T-helper 1 cell (primary cell): ENCODE data around the gene CROT.
A peak's percentile ranks its signal among the peaks of the same experiment; 100 is the strongest.

ENCODE experiments used
- DNase-seq, 5 donors: peaks; one replicate each; pipeline ENCODE4 v3.0.0-alpha.2; 2012 to 2020

The CROT gene

DNA sequence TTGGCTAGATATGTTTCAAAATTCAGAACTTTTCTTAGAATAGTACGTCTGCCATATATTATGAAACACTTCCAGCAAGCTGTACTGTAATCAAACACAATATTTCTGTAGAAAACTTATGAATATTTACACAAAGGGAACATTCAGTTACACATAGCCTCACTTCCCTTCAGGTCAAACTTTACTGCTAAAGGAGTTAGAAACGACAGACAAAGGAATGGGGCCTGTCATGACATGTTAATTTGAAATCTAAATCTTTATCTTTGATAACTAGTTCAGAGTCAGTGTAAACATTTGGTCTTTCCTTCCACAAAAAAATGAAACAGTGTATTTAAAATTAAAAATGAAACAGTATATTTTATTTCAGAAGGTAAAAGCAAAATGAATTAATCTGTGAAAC lies 1.0 kb upstream of the CROT start:
- DNase-seq: peak in 1 of 5 donors; percentile 3

DNA sequence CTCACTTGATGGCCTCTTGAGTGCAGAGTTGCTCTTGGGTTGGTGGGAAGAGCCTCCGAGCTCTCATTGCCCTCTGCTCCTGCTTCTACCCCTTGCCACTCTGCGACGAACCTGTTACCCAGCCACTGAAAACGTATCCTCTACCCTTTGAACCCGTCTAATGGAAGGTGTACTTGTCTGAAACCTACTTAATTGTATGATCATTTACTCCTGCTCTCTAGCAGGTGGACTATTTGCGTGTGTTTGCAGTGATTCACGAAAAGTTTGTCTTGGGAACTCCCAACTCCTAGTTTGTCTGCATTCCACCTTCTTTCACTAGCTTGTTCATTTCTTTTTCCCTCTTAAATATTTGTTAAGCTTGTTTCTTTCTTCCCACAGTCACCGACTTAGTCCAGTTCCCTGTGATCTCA lies 503 bp downstream of the CROT start:
- DNase-seq: no peak

DNA sequence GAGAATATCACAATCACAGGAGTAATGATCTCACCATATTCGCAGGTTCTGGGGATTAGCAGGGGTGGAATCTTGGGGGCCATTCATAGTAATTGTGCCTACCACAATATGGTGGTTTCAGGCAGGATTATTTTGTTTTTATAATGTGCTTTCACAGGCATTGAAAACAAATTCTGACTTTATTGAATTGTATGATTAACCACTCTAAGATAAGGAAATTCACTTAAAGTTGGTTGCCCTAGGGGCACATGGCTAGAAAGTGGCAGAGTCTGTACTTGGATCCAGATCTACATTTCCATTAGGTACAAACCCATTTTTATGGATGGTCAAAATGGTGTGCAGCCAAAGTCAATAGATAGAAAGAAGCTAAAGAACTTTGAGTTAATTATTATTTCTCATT lies 1.7 kb downstream of the CROT start:
- DNase-seq: no peak

GRCh38 chr7:87347664-87348063 lies 2.2 kb downstream of the CROT start:
- no peak for DNase-seq

- no peak for DNase-seq
These were observed 9.3 kb downstream of the CROT start for GRCh38 chr7:87354749-87355148.

DNA sequence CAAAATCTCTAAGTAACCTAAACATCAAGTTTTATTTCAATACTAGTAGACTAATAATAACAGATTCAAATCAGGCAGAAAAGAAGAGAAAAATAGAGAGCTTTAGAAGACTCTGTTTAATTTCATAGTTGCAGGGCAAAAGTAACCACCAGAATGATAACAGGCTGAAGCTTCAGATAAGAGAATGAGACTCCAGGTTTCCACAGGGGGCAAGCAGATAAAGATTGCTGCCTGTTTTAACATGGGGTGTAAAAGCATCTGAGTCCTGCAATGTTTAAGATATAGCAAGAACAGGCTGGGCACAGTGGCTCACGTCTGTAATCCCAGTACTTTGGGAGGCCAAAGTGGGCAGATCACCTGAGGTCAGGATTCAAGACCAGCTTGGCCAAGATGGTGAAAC lies 11.0 kb downstream of the CROT start:
- DNase-seq: no peak

DNA sequence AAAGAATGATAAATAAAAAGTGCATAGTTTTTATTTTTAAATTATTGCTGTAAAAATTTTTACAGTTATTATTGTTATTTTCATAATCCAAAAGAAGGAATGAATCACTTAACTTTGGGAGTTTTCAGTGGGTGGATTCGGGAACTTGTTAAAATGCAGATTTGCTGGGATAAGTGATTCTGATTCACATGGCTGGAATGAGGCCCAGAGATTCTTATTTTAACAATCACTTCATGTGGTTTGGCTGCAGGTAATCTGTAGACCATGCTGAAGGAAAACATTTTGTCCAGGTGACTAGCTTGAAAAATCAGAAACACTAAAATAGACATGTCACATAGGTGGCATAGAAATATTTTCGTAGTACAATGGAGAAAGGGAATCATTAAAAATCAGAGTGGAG lies 13.9 kb downstream of the CROT start:
- DNase-seq: no peak

DNA sequence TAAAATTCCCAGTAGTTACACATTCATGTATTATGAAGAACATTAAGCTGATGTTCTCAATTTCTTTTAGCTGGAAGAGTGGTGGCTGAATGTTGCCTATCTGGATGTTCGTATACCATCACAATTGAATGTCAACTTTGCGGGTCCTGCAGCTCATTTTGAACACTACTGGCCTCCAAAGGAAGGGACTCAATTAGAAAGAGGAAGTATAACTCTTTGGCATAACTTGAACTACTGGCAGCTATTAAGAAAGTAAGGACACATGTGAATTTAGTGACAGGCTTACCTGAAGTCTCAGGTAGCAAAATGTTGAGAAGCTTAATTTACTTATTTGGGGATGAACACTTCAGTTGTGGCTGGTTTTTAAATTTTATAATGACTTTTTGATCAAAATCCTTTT lies 15.9 kb downstream of the CROT start:
- DNase-seq: no peak

GRCh38 chr7:87363342-87363741 lies 17.9 kb downstream of the CROT start:
- no peak for DNase-seq

GRCh38 chr7:87364246-87364645 lies 18.8 kb downstream of the CROT start:
- no peak for DNase-seq

GRCh38 chr7:87369216-87369615 lies 23.8 kb downstream of the CROT start:
- DNase-seq: peak in 4 of 5 donors; percentile 3 to 78 (median 16)

DNA sequence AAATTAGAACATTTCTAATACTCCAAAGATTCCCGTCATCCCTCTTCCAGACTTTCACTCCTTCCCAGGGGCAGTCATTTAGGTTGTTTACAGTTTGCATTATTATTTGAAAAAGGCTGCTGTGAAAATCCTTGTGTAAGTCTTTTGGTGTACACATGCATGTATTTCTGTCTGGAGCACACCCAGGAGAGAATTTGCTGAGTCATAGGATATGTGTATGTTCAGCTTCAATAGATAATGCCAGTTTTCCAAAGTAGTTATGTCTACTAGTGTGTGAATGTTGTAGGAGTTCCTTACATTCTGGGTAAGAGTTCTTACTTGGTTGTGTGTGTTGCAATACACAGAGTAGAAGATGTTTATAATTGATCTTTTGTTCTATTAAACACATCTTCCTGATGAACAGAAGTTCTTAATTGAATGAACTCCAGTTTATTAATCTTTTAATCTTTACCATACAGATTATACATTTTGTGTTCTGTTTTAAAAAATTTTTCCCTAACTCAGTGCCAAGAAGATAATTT lies 25.3 kb downstream of the CROT start:
- no peak for DNase-seq

- no peak for DNase-seq
These were observed 30.4 kb downstream of the CROT start for GRCh38 chr7:87375662-87376435.

- DNase-seq: no peak
These were observed 35.4 kb downstream of the CROT start for GRCh38 chr7:87380905-87381304.

- no peak for DNase-seq
These were observed 45.7 kb downstream of the CROT start for GRCh38 chr7:87391020-87391701.

DNA sequence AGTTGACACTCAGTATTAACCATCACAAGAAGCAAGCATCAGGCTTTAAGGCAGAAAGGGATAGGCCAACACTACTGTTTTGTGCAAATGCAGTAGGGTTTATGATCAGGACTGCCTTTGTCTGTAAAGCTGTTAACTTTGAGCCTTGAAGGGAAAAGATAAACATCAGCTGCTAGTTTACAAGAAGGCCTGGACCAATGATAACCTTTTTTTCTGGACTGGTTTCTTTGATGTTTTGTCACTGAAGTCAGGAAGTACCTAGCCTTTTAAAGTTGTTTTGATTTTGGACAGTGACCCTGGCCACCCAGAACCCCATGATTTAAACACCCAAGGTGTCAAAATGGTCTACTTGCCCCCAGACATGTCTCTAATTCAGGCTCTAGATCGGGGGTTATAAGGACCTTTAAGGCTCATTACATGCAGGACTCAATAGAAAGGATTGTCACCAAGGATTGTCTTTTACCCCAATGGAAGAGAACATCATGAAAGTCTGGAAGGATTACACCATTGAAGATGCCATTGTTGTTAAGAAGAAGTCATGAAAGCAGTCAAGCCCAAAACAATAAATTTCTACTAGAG lies 50.1 kb downstream of the CROT start:
- no peak for DNase-seq

DNA sequence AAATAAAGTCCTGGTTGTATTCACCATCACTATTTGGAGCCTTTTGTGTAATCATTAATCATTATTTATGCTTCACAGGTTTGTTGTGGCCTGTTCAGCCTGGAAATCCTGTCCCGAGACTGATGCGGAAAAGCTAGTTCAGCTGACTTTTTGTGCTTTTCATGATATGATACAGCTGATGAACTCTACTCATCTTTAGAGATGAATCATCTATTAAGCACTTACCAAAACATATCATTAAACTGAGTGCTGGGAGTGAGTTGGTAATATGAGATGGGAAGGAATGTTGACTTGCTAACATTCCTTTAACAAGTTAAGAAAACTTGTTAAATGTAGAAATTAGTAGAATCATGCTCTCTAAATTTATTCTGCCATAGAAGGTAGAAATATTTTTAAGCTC lies 53.0 kb downstream of the CROT start:
- DNase-seq: no peak

DNA sequence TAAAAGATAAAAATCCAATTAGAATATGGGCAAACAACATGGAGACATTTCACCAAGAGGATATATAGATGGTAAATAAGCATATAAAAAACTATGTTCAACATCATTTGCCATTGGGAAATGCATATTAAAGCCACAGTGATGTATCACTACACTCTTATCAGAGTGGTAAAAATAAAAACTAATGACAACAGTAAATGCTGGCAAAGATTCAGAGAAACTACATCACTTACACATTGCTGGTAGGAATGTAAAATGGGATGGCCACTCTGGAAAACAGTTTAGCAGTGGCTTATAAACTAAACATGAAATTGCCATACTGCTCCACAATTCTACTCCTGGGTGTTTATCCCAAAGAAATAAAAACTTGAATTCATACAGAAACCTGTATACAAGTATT lies 59.2 kb downstream of the CROT start:
- no peak for DNase-seq

DNA sequence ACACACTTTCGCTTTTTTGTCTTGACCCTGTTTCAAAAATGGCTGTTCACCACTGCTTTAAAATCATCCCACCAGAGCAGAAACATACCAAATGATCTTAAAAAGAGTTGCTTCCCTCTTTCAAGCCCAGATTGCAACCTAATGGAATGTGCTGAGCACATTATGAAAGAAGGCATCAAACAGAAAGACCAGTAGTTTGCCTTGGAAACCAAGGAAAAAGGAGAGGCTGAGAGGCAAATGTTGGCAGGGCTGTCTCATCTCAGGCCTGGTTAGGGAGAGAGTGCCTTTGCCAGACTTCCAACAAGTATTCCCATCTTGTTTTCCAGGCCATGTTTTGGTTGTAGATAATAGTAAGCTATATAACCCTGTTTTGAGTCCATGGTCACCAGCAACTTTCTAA lies 65.7 kb downstream of the CROT start:
- DNase-seq: no peak

- no peak for DNase-seq
These were observed 67.6 kb downstream of the CROT start for GRCh38 chr7:87413029-87413428.

DNA sequence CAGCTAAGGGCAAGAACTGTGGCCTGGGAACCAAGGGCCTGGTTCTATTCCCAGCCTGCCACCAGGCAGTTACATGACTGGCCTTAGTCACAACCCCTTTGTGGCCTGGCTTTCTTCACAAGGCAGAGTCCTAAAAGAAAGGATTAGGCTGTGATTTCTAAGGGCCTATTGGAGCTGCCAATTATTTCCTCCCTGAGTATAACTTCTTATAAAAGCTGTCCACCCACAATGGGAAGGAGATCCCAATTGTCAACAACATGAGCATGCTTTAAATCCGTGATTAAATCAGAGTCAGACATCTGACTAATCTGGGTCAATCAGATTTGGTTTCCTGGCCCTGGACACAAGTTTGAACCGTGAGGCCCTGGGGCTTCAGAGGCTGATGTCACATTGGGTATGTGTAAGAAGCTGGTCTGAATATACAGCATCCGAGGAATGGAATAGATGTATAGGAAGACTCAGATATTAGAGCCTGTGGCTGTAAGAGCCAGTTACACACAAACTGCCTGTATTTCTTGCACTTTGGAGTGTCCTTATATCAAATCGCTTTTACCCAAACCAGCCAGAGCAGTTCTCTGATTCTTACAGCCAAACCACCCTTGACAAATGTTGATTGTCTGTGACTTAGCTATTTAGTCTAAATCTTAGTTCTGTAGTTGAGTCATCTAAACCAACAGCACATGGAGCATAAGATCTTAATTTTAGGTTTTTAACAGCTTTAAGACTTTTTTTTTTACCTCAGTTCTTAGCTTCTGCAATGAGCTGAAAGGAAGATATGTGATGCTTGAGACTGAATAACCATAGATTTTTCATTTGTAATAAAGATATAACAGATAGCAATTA lies 68.7 kb downstream of the CROT start:
- DNase-seq: no peak

DNA sequence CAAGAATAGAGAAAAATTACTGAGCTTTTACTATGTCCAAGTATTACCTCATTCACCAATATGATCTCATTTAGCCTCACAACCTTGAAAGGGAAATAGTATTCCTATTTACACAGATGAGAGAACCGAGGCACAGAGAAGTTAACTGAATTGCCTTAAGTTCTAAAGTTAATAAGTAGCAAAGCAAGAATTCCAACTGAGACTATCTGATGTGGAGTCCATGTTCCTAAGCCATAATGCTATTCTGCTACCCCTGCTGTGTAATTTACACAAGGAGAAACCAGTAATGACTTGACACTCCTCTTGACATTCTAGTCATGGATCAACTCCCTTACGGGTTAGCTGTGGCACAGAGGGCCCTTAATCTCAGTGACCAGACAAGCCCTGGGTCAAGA lies 69.3 kb downstream of the CROT start:
- no peak for DNase-seq
